Fibroblast of pulmonary artery (primary cell): ENCODE results near the gene AOC2.
"Not testable (repeated sequence)": the region's sequence is repeated elsewhere in the genome, so short reads cannot be mapped to it uniquely, and the experiment has no call there.

ENCODE experiments used
- DNase-seq: peaks from one replicate; pipeline ENCODE4 v3.0.0-alpha.2; 2010; ENCODE audit warnings: low read depth
- H3K4me3 ChIP-seq: replicated peaks from 2 replicates; pipeline ENCODE4 v1.5.1; 2011; ENCODE audit warnings: low read depth, mild to moderate bottlenecking, control low read depth, low read length, moderate library complexity
- CTCF ChIP-seq: IDR thresholded peaks from 2 replicates; pipeline ENCODE4 v1.5.1; 2011; ENCODE audit warnings: mild to moderate bottlenecking, control low read depth, low read length, inconsistent platforms; ENCODE audit errors: missing control alignments

Gene AOC2

DNA sequence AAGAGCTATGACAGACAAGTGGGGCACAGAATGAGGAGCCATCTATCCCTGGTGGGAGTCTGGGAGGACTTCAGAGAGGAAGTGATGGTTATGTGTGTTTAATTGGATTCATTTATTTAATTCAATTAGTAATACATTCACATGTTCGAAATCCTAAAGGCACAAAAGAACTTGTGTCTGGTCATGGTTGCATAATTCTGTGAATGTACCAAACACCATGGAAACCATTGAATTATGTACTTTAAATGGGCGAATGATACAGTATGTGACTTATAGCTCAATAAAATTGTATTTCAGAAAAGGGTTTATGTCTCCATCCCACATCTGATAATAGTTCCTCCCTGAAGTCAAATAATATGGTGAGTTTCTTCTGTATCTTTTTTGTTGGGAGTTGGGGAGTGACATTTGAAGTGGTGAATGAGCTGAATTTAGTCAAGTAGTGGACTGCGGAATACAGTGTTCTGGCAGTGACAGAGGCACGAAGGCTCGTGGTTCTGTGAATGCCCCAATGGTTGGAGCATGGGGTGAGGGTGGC is 36.5 kb downstream of the AOC2 start:
- no peak overlapping the region for H3K4me3 ChIP-seq

DNA sequence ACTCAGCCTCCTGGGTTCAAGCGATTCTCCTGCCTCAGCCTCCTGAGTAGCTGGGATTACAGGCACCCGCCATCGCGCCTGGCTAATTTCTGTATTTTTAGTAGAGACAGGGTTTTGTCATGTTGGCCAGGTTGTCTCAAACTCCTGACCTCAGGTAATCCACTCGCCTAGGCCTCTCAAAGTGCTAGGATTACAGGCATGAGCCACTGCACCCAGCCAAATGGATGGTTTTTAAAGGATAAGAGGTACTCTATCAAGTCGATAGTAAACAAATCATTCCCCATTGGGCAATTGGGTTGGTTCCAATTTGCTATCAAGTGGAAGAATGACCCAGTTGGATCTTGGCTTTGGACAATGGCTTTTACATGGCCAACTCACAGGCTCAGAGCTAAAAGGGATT is 37.3 kb downstream of the AOC2 start:
- not testable (repeated sequence) for DNase-seq, H3K4me3 ChIP-seq

More for the DNA sequence above, 36.5 kb downstream of the AOC2 start:
- no peak for DNase-seq
- TF ChIP-seq CTCF: no peak

- no peak for DNase-seq
- no peak for TF ChIP-seq CTCF
- H3K4me3 ChIP-seq: no peak overlapping the region
These were observed 37.8 kb downstream of the AOC2 start for GRCh38 chr17:42882166-42882565.

- TF ChIP-seq CTCF: no peak
- no peak overlapping the region for H3K4me3 ChIP-seq
- DNase-seq: no peak
These were observed 39.6 kb downstream of the AOC2 start for GRCh38 chr17:42883802-42884558.

- not testable (repeated sequence) for H3K4me3 ChIP-seq, DNase-seq
These were observed 41.4 kb downstream of the AOC2 start for GRCh38 chr17:42885806-42886205.

GRCh38 chr17:42886283-42887176 is 42.1 kb downstream of the AOC2 start:
- no peak for TF ChIP-seq CTCF
- H3K4me3 ChIP-seq: no peak overlapping the region
- DNase-seq: no peak

DNA sequence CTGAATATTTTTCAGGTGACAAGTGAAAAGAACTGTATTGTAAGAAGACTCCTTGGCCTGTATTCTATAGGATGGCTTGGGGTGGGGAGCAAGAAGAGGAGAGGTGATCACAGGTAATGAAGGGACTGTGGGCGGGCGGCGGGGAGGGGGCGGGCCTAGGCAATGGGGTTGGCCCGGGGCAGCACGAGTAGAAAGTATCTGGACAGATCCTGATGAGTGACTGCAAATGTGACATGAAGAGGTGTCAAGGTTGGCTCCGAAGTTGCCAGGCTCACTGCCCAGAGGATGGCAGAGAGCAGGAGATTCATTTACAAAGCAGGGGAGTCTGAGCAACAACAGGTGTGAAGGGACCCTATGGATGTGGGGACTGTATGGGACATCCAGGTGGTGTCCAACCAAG is 45.4 kb downstream of the AOC2 start:
- no peak for TF ChIP-seq CTCF
- DNase-seq: no peak
- H3K4me3 ChIP-seq: no peak overlapping the region
